HCT116 (cell line): Measurements from ENCODE around the gene GRM4. TPM values are rescaled to one million over a fixed set of nuclear protein-coding genes. Genes with fewer than 3 reads are reported as not detected.

ENCODE experiments used
- ATAC-seq: fragments of 200-7000 bp; cut with Tn5 transposase; 2 replicates; pipeline ENCODE4 v1.9.1; 2020; ENCODE audit warnings: mild to moderate bottlenecking, moderate library complexity
- BruUV-seq: library from RNA; stranded (reverse); fragments of 400-500 nt; replicated peaks from 2 replicates; lab custom pipeline; 2021; lab: Mats Ljungman, UMichigan
- CTCF ChIA-PET: fragments of 300-600 bp; sonication (Branson Sonifier 250); formaldehyde crosslinking; loops from one replicate; lab custom pipeline; 2021; ENCODE audit warnings: antibody characterized with exemption; lab: Charles Lee
- POLR2A ChIA-PET: fragments of 300-600, 350-600 bp; sonication (Branson Sonifier 250); formaldehyde crosslinking; loops from one replicate; lab custom pipeline; 2021; ENCODE audit warnings: antibody characterized with exemption; lab: Charles Lee
- RAD21 ChIA-PET, 2 experiments: fragments of 300-600 bp; sonication (Branson Sonifier 250); formaldehyde crosslinking; loops; one replicate each; lab custom pipeline; 2023; ENCODE audit warnings: low total read pairs in 2 of 2; ENCODE audit not compliant: uncharacterized antibody in 2 of 2, unreplicated experiment in 2 of 2, low non-redundant PET in 1 of 2; lab: Charles Lee
- DNase-seq: peaks from one replicate; pipeline ENCODE4 v3.0.0-alpha.2; 2010; ENCODE audit warnings: low read depth, low spot score
- H2AFZ ChIP-seq: fragments of 200-600 bp; shearing (Covaris generic), sonication (generic); 2 replicates; pipeline ENCODE4 v1.6.1; 2017; ENCODE audit warnings: low read depth, mixed run types, mixed read lengths, antibody characterized with exemption, low read length; ENCODE audit not compliant: poor library complexity, severe bottlenecking
- H3K27ac ChIP-seq: 2 replicates; pipeline ENCODE4 v1.5.1; 2012; ENCODE audit warnings: low read depth, low read length
- H3K27me3 ChIP-seq: fragments of 200-600 bp; sonication (generic); 2 replicates; pipeline ENCODE4 v1.6.1; 2016; ENCODE audit warnings: mixed run types, low read length, mixed read lengths; ENCODE audit not compliant: insufficient read depth
- H3K36me3 ChIP-seq, 2 experiments: fragments of 200-500 bp in 1 of 2; fragments of 200-600 bp in 1 of 2; sonication (Bioruptor generic) in 1 of 2; sonication (generic) in 1 of 2; 2 replicates each; pipeline versions ENCODE4 v1.5.1 to v1.6.1; 2014 to 2016; ENCODE audit warnings: low read length in 2 of 2, inconsistent platforms in 1 of 2, mixed read lengths in 1 of 2, mixed run types in 1 of 2; ENCODE audit not compliant: insufficient read depth in 2 of 2, control insufficient read depth in 1 of 2
- H3K4me1 ChIP-seq, 2 experiments: fragments of 200-600 bp in 1 of 2; sonication (generic) in 1 of 2; 2 replicates each; pipeline versions ENCODE4 v1.5.1 to v1.6.1; 2012 to 2017; ENCODE audit warnings: low read length in 2 of 2, inconsistent platforms in 1 of 2, mild to moderate bottlenecking in 1 of 2, mixed read lengths in 1 of 2, mixed run types in 1 of 2, moderate library complexity in 1 of 2; ENCODE audit not compliant: insufficient read depth in 2 of 2, control insufficient read depth in 1 of 2
- H3K4me2 ChIP-seq: fragments of 200-600 bp; sonication (generic); 2 replicates; pipeline ENCODE4 v1.6.1; 2017; ENCODE audit warnings: mixed run types, low read length, mixed read lengths
- H3K4me3 ChIP-seq, 2 experiments: fragments of 200-600 bp in 1 of 2; sonication (generic) in 1 of 2; replicated peaks in 1 of 2; 2 replicates each; pipeline ENCODE4 v1.5.1; 2011 to 2016; ENCODE audit warnings: low read length in 2 of 2, control low read depth in 1 of 2, low read depth in 1 of 2, mild to moderate bottlenecking in 1 of 2, mixed read lengths in 1 of 2, mixed run types in 1 of 2
- H3K79me2 ChIP-seq: fragments of 200-600 bp; sonication (generic); 2 replicates; pipeline ENCODE4 v1.6.1; 2017; ENCODE audit warnings: mild to moderate bottlenecking, mixed run types, low read length, moderate library complexity, mixed read lengths; ENCODE audit not compliant: insufficient read depth
- H3K9ac ChIP-seq: fragments of 200-600 bp; sonication (generic); 2 replicates; pipeline ENCODE4 v1.6.1; 2016; ENCODE audit warnings: low read length, mixed read lengths
- H3K9me2 ChIP-seq: fragments of 200-600 bp; sonication (generic), shearing (Covaris generic); 2 replicates; pipeline ENCODE4 v1.6.1; 2017; ENCODE audit warnings: mixed run types, mild to moderate bottlenecking, moderate library complexity; ENCODE audit not compliant: insufficient read depth
- H3K9me3 ChIP-seq, 2 experiments: fragments of 200-500 bp in 1 of 2; fragments of 200-600 bp in 1 of 2; sonication (Bioruptor generic) in 1 of 2; sonication (generic) in 1 of 2; 2 replicates each; pipeline ENCODE4 v1.6.1; 2014 to 2017; ENCODE audit warnings: low read length in 2 of 2, mixed read lengths in 2 of 2, inconsistent platforms in 1 of 2, low read depth in 1 of 2, mild to moderate bottlenecking in 1 of 2, mixed run types in 1 of 2, moderate library complexity in 1 of 2; ENCODE audit not compliant: control insufficient read depth in 1 of 2, insufficient read depth in 1 of 2
- H4K20me1 ChIP-seq: fragments of 200-600 bp; sonication (generic), shearing (Covaris generic); 2 replicates; pipeline ENCODE4 v1.6.1; 2017; ENCODE audit warnings: mixed run types, mild to moderate bottlenecking, moderate library complexity; ENCODE audit not compliant: insufficient read depth
- CBX3 ChIP-seq: IDR thresholded peaks from 2 replicates; pipeline ENCODE4 v1.6.1; 2012; ENCODE audit warnings: low read depth
- CEBPB ChIP-seq: IDR thresholded peaks from 2 replicates; pipeline ENCODE4 v1.6.1; 2012; ENCODE audit warnings: low read depth
- CTCF ChIP-seq, 3 experiments: fragments of 200-600 bp in 1 of 3; sonication (generic) in 1 of 3; IDR thresholded peaks in 2 of 3; conservative IDR thresholded peaks in 1 of 3; 2 replicates each; pipeline ENCODE4 v1.5.1; 2012 to 2017; ENCODE audit warnings: low read depth in 2 of 3, low read length in 2 of 3, antibody characterized with exemption in 1 of 3, borderline replicate concordance in 1 of 3, control low read depth in 1 of 3, mild to moderate bottlenecking in 1 of 3, mixed read lengths in 1 of 3, mixed run types in 1 of 3, moderate library complexity in 1 of 3; ENCODE audit not compliant: insufficient read depth in 1 of 3
- ELF1 ChIP-seq: IDR thresholded peaks from 2 replicates; pipeline ENCODE4 v1.6.1; 2012; ENCODE audit warnings: low read depth, borderline replicate concordance
- EZH2 ChIP-seq: fragments of 200-600 bp; sonication (generic); IDR thresholded peaks from 2 replicates; pipeline ENCODE4 v1.6.1; 2017; ENCODE audit warnings: antibody characterized with exemption, mixed run types
- EZH2phosphoT487 ChIP-seq: fragments of 200-600 bp; IDR thresholded peaks from 2 replicates; pipeline ENCODE4 v1.6.1; 2018; ENCODE audit warnings: antibody characterized with exemption, borderline replicate concordance
- FOSL1 ChIP-seq: IDR thresholded peaks from 2 replicates; pipeline ENCODE4 v1.6.1; 2012; ENCODE audit warnings: low read depth
- MAX ChIP-seq: IDR thresholded peaks from 2 replicates; pipeline ENCODE4 v1.6.1; 2012
- POLR2A ChIP-seq: IDR thresholded peaks from 2 replicates; pipeline ENCODE4 v1.7.0; 2011; ENCODE audit warnings: borderline replicate concordance; ENCODE audit not compliant: insufficient read depth, insufficient read length; ENCODE audit errors: extremely low read depth
- POLR2AphosphoS5 ChIP-seq: IDR thresholded peaks from 2 replicates; pipeline ENCODE4 v1.6.1; 2011; ENCODE audit warnings: mild to moderate bottlenecking, low read depth, low read length, moderate library complexity
- SP1 ChIP-seq: IDR thresholded peaks from 2 replicates; pipeline ENCODE4 v1.6.1; 2012; ENCODE audit warnings: low read depth
- SRF ChIP-seq: IDR thresholded peaks from 2 replicates; pipeline ENCODE4 v1.6.1; 2012; ENCODE audit warnings: low read depth
- TCF7L2 ChIP-seq: IDR thresholded peaks from 2 replicates; pipeline ENCODE4 v1.7.0; 2011; ENCODE audit warnings: borderline replicate concordance, inconsistent platforms; ENCODE audit not compliant: insufficient read depth, insufficient read length; ENCODE audit errors: extremely low read depth
- ZFX ChIP-seq: fragments of 450-650 bp; IDR thresholded peaks from 2 replicates; pipeline ENCODE4 v1.6.1; 2017
- ZNF274 ChIP-seq: fragments of 200-500 bp; sonication (Bioruptor generic); IDR thresholded peaks from 2 replicates; pipeline ENCODE4 v1.6.1; 2014; ENCODE audit warnings: mild to moderate bottlenecking, low read depth, low read length, inconsistent platforms
- intact Hi-C: fragments of 100-400 bp; cut with micrococcal nuclease; formaldehyde crosslinking; loops from 2 replicates; pipeline ENCODE4 v1.10.0; 2022
- total RNA-seq: library from RNA; stranded (reverse); gene quantifications from one replicate; pipeline ENCODE4 v1.2.1, GENCODE V29; 2021; ENCODE audit not compliant: unreplicated experiment

GRM4 gene
- total RNA-seq, 1 experiment from 2014 or later = 2.6 TPM

- H3K9me3 ChIP-seq = no peaks in the 10 kb centered on the region
- no peaks in the 10 kb centered on the region for H3K79me2 ChIP-seq
- ChIA-PET POLR2A (no interaction called here), RAD21 (no interaction called here), CTCF (no interaction called here)
- H3K9me2 ChIP-seq = no peaks in the 10 kb centered on the region
- no peaks in the 10 kb centered on the region for H3K4me1 ChIP-seq
- ATAC-seq (no peak), DNase-seq (no peak)
- H2AFZ ChIP-seq = no peak overlapping the region
- H3K9ac ChIP-seq = no peak overlapping the region
- BruUV-seq = no TSS peak
- no peaks in the 10 kb centered on the region for H4K20me1 ChIP-seq
- H3K27me3 ChIP-seq = no peaks in the 10 kb centered on the region
- H3K27ac ChIP-seq = no peak overlapping the region
- no peak overlapping the region for H3K4me2 ChIP-seq
- H3K4me3 ChIP-seq = no peak overlapping the region
- intact Hi-C loops = no loop called here
- H3K36me3 ChIP-seq = no peaks in the 10 kb centered on the region
- no peak for TF ChIP-seq ZFX
- no peak for TF ChIP-seq ELF1
- no peak for TF ChIP-seq POLR2A
- TF ChIP-seq EZH2phosphoT487 = no peak
- TF ChIP-seq CEBPB = no peak
- TF ChIP-seq POLR2AphosphoS5 = no peak
- no peak for TF ChIP-seq FOSL1
- TF ChIP-seq CTCF (IDR thresholded peaks at IDR 0.05 in 2 of 3, conservative IDR thresholded peaks at IDR 0.05 in 1 of 3; ENCODE audit: borderline replicate concordance in 1 of 3, insufficient read depth in 1 of 3, low read depth in 2 of 3, low read length in 2 of 3) = no peak
- no peak for TF ChIP-seq ZNF274
- no peak for TF ChIP-seq CBX3
- no peak for TF ChIP-seq SP1
- TF ChIP-seq TCF7L2 = no peak
- TF ChIP-seq SRF = no peak
- TF ChIP-seq MAX = no peak
- TF ChIP-seq EZH2 = no peak
These were observed 65.5 kb downstream of the GRM4 start for GRCh38 chr6:34080357-34080756.
